Vagina (tissue), 2 donors: ENCODE results near the gene FAM3B. TPM values are rescaled to one million over a fixed set of nuclear protein-coding genes. Genes with fewer than 3 reads are reported as not detected.

Experiments
- DNase-seq, 2 donors: peaks; one replicate each; pipeline ENCODE4 v3.0.0-alpha.2; 2017; ENCODE audit errors: extremely low spot score in 2 of 2
- H3K27ac ChIP-seq: fragments of 200-600 bp; sonication (generic); one replicate; pipeline ENCODE4 v1.5.1; 2019
- H3K27me3 ChIP-seq: fragments of 200-600 bp; sonication (generic); one replicate; pipeline ENCODE4 v1.5.1; 2019
- H3K36me3 ChIP-seq, 2 donors: fragments of 200-600 bp; sonication (generic); one replicate each; pipeline ENCODE4 v1.5.1; 2017 to 2019
- H3K4me1 ChIP-seq: fragments of 200-600 bp; sonication (generic); one replicate; pipeline ENCODE4 v1.5.1; 2019
- H3K4me3 ChIP-seq, 2 donors: fragments of 200-600 bp; sonication (generic); 1 replicate in 1 of 2; 2 replicates in 1 of 2; pipeline ENCODE4 v1.5.1; 2016 to 2019
- H3K9me3 ChIP-seq: fragments of 200-600 bp; sonication (generic); one replicate; pipeline ENCODE4 v1.5.1; 2019
- POLR2A ChIP-seq, 2 donors: fragments of 450-650 bp; IDR thresholded peaks; one replicate each; pipeline ENCODE4 v1.6.1; 2017; ENCODE audit warnings: antibody characterized with exemption in 2 of 2, mild to moderate bottlenecking in 2 of 2, moderate library complexity in 2 of 2
- POLR2AphosphoS5 ChIP-seq, 2 donors: sonication (generic); formaldehyde crosslinking; IDR thresholded peaks; one replicate each; pipeline ENCODE4 v1.9.0; 2017; ENCODE audit warnings: antibody characterized with exemption in 2 of 2, mild to moderate bottlenecking in 2 of 2, low read depth in 1 of 2; ENCODE audit not compliant: insufficient read depth in 1 of 2
- intact Hi-C: fragments of 100-400 bp; cut with DNase I; formaldehyde crosslinking; loops from one replicate; pipeline ENCODE4 v1.15.1; 2023
- total RNA-seq: library from RNA; depleted of rRNA; stranded (reverse); fragments of >200 nt; gene quantifications from one replicate; pipeline ENCODE4 v1.2.3, GENCODE V29; 2016
- TF ChIP-seq, protein P1 (sequence below), 3 experiments: fragments of 450-650 bp in 2 of 3; fragments of 200-600 bp in 1 of 3; sonication (generic) in 1 of 3; IDR thresholded peaks; one replicate each; pipeline ENCODE4 v1.5.1; 2017 to 2019; ENCODE audit warnings: antibody characterized with exemption in 3 of 3, mild to moderate bottlenecking in 2 of 3, moderate library complexity in 2 of 3

FAM3B gene
- total RNA-seq, 1 donor from 2014 or later, result 2.9 TPM

DNA sequence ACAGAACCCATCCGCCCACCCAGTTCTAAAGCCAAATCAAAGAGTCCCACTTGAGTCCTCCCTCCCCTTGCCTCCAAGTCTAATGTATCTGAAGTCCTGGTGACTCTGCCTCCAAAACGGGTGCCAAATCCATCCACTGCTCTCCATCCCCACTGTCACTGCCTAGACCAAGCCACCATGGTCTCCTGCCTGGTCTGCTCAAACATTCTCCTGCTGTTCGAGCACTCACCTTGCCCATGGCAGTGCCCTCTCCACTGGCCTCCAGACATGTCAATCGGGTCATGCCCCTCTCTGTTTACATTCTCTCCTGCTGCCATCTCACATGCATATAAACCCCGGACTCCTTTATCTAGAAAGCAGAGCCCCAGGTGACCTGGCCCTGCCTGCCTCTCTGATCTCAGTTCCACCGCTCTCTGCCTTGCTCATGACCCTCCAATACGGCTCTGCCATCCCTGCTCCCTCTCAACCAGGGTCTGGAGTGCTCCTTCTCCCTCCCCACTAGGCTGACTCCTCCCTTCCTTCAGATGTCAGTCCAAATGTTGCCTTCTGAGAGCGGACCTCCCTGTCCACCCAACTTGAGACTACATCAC lies 77.4 kb downstream of the FAM3B start:
- peak; percentile 71 to 77 for DNase-seq
- H3K4me3 ChIP-seq, result no peak overlapping the region
- H3K4me1 ChIP-seq, result no peaks in the 10 kb centered on the region
- no peak overlapping the region for H3K27ac ChIP-seq
- H3K36me3 ChIP-seq, result peaks cover 0 to 6% of the 10 kb centered on the region in 2 donors
- TF ChIP-seq POLR2A (IDR thresholded peaks at IDR 0.05) (no peak), POLR2AphosphoS5 (IDR thresholded peaks at IDR 0.05; ENCODE audit: insufficient read depth in 1 of 2, low read depth in 1 of 2) (no peak)
- TF ChIP-seq, protein P1, sequence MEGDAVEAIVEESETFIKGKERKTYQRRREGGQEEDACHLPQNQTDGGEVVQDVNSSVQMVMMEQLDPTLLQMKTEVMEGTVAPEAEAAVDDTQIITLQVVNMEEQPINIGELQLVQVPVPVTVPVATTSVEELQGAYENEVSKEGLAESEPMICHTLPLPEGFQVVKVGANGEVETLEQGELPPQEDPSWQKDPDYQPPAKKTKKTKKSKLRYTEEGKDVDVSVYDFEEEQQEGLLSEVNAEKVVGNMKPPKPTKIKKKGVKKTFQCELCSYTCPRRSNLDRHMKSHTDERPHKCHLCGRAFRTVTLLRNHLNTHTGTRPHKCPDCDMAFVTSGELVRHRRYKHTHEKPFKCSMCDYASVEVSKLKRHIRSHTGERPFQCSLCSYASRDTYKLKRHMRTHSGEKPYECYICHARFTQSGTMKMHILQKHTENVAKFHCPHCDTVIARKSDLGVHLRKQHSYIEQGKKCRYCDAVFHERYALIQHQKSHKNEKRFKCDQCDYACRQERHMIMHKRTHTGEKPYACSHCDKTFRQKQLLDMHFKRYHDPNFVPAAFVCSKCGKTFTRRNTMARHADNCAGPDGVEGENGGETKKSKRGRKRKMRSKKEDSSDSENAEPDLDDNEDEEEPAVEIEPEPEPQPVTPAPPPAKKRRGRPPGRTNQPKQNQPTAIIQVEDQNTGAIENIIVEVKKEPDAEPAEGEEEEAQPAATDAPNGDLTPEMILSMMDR (IDR thresholded peaks at IDR 0.05), result no peak
- H3K27me3 ChIP-seq, result no peaks in the 10 kb centered on the region
- intact Hi-C loops, result no loop called here
- H3K9me3 ChIP-seq, result no peaks in the 10 kb centered on the region

DNA sequence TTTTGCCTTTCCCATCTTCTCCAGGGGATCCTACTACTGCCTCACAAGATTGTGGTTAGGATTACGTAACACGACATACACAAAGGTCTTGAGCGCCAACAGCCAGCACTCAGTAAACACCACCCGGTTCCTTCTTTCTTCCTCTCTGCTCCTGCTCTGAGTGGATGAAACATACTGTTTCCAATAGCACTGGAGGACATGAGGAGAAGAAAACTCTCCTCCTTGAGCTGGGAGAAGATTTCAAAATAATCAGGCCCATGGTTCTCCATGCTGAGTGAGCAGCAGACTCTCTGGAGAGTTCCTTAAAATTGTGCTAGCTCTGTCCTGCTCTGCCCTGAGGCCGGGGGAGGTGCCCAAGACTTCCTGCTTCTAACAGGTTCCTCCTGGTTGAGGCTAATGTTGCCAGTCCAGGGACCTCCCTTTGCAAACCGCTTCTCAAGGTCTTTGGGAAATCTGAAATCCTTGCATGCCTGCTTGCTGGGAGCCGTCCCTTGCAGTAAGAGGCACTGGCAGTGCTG lies 80.0 kb downstream of the FAM3B start:
- Histone ChIP-seq H3K27ac (no peak overlapping the region), H3K4me1 (no peaks in the 10 kb centered on the region), H3K36me3 (peaks cover 0 to 15% of the 10 kb centered on the region in 2 donors), H3K27me3 (no peaks in the 10 kb centered on the region), H3K9me3 (no peaks in the 10 kb centered on the region), H3K4me3 (no peak overlapping the region)
- TF ChIP-seq POLR2AphosphoS5 (IDR thresholded peaks at IDR 0.05; ENCODE audit: insufficient read depth in 1 of 2, low read depth in 1 of 2) (peak in 1 of 2 donors; percentile 10), POLR2A (IDR thresholded peaks at IDR 0.05) (no peak)
- DNase-seq, result peak; percentile 58 to 82
- intact Hi-C loops, result no loop called here

DNA sequence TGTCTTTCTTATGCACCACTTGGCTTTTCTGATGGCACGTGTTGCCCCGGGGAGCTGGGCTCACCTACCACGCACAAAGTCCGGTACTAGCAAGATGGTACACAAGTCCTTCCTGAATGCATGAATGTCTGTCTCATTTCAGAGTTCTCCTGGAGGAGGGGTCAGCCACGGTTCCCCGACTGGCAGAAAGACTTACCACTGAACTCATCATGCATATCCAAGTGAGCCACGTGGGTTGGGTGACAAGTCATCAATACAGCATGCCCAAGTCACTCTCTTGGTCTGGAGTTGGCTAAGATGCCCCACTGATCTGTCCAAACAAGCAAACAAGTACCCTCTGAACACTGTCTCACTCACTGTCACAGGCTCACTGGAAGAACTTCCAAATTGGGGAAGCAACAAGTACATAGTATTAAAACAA lies 80.9 kb downstream of the FAM3B start:
- no peak overlapping the region for H3K27ac ChIP-seq
- no peak for TF ChIP-seq POLR2A (IDR thresholded peaks at IDR 0.05)
- H3K4me1 ChIP-seq, result no peaks in the 10 kb centered on the region
- intact Hi-C loops, result no loop called here
- H3K27me3 ChIP-seq, result no peaks in the 10 kb centered on the region
- H3K36me3 ChIP-seq, result peaks cover 0 to 15% of the 10 kb centered on the region in 2 donors
- H3K9me3 ChIP-seq, result no peaks in the 10 kb centered on the region
- H3K4me3 ChIP-seq, result no peak overlapping the region
- peak; percentile 55 to 77 for DNase-seq

DNA sequence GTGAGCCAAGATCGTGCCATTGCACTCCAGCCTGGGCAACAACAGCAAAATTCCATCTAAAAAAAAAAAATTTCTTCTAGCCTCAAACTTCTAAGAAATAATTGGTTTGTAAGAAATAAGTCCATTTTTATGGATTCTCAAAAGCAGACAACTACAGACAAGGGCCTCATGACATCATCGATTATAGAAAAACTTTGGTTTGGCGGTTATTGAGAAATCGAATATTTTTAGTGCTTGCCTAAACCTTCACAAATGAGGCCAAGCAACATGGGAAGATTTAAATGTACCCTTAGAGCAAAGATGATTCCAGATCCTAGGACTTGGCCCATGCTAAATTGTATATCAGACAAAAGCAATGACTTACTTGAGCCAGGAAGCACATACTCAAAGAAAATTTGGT lies 81.7 kb downstream of the FAM3B start:
- DNase-seq, result no peak
- Histone ChIP-seq H3K27ac (no peak overlapping the region), H3K9me3 (no peaks in the 10 kb centered on the region), H3K4me3 (no peak overlapping the region), H3K4me1 (no peaks in the 10 kb centered on the region), H3K27me3 (no peaks in the 10 kb centered on the region), H3K36me3 (peaks cover 0 to 15% of the 10 kb centered on the region in 2 donors)
- intact Hi-C loops, result no loop called here
- TF ChIP-seq POLR2AphosphoS5 (IDR thresholded peaks at IDR 0.05; ENCODE audit: insufficient read depth in 1 of 2, low read depth in 1 of 2) (no peak), POLR2A (IDR thresholded peaks at IDR 0.05) (no peak)
- TF ChIP-seq, protein P1 (IDR thresholded peaks at IDR 0.05), result no peak

DNA sequence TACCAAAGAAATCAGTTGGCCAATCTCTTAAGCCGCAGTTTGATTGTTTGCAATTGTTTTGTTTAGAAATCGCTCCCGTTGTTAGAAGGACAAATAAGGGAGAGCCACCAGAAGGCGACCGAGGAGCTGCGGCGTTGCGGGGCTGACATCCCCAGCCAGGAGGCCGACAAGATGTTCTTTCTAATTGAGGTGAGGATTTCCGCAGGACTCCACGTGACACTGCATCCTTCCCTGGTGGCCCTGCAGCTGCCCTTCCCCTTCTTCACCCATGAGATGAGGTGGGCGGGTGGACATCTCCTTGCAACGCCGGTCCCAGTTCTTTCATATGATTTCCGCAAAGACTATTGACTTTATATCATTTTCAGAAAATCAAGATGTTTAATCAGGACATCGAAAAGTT lies 82.2 kb downstream of the FAM3B start:
- Histone ChIP-seq H3K9me3 (no peaks in the 10 kb centered on the region), H3K36me3 (peaks cover 0 to 19% of the 10 kb centered on the region in 2 donors), H3K27me3 (no peaks in the 10 kb centered on the region), H3K4me3 (no peak overlapping the region), H3K4me1 (no peaks in the 10 kb centered on the region), H3K27ac (no peak overlapping the region)
- intact Hi-C loops, result no loop called here
- DNase-seq, result peak; percentile 25 to 74
- TF ChIP-seq, protein P1 (IDR thresholded peaks at IDR 0.05), result no peak
- TF ChIP-seq POLR2A (IDR thresholded peaks at IDR 0.05) (no peak), POLR2AphosphoS5 (IDR thresholded peaks at IDR 0.05; ENCODE audit: insufficient read depth in 1 of 2, low read depth in 1 of 2) (no peak)

DNA sequence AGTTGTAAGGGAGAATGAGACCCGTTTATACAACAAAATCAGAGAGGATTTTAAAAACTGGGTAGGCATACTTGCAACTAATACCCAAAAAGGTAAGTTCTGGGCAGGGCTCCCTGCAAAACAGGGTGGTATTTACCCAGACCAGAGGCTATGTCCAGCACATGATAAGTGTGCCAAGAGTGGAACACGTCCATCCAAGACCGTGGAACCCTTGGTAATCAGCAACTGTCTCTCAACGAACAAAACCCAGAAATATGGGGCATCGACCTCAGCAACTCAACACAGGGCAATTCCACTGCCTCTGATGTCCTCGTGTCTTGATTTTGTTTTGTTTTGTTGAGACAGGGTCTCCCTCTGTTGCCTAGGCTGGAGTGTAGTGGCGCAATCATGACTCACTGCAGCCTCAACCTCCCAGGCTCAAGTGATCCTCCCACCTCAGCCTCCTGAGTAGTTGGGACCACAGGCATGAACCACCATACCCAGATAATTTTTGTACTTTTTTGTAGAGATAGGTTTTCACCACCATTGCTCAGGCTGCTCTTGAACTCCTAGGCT lies 82.7 kb downstream of the FAM3B start:
- DNase-seq, result peak in 1 of 2 donors; percentile 52
- peaks cover 0 to 24% of the 10 kb centered on the region in 2 donors for H3K36me3 ChIP-seq
- no peaks in the 10 kb centered on the region for H3K27me3 ChIP-seq

More for the DNA sequence above, 82.7 kb downstream of the FAM3B start:
- H3K27ac ChIP-seq, result no peak overlapping the region
- H3K4me1 ChIP-seq, result no peaks in the 10 kb centered on the region
- no peaks in the 10 kb centered on the region for H3K9me3 ChIP-seq
- TF ChIP-seq, protein P1 (IDR thresholded peaks at IDR 0.05), result no peak
- no peak for TF ChIP-seq POLR2AphosphoS5 (IDR thresholded peaks at IDR 0.05; ENCODE audit: insufficient read depth in 1 of 2, low read depth in 1 of 2)
- no peak for TF ChIP-seq POLR2A (IDR thresholded peaks at IDR 0.05)
- intact Hi-C loops, result no loop called here
- H3K4me3 ChIP-seq, result no peak overlapping the region
